Keratinocyte (primary cell): ENCODE data around the gene SLC18A2. TPM values are rescaled to one million over a fixed set of nuclear protein-coding genes. Genes with fewer than 3 reads are reported as not detected.

Experiments
- DNase-seq: peaks from one replicate; pipeline ENCODE4 v3.0.0-alpha.2; 2011; ENCODE audit warnings: low read depth, missing footprints, low spot score
- FAIRE-seq: peaks from 2 replicates; lab custom pipeline; 2011; peaks lifted over from hg19 to GRCh38; lab: Jason Lieb, UNC
- H2AFZ ChIP-seq: 2 replicates; pipeline ENCODE4 v1.6.0; 2012; ENCODE audit warnings: low read length, control low read depth, inconsistent platforms; ENCODE audit not compliant: control insufficient read depth
- H3K27ac ChIP-seq: 2 replicates; pipeline ENCODE4 v1.5.1; 2011; ENCODE audit warnings: low read length; ENCODE audit not compliant: control insufficient read depth, insufficient read depth
- H3K27me3 ChIP-seq: 3 replicates; pipeline ENCODE4 v1.6.0; 2011; ENCODE audit warnings: low read length; ENCODE audit not compliant: control insufficient read depth, insufficient read depth; ENCODE audit errors: extremely low read depth
- H3K36me3 ChIP-seq, 2 experiments: 2 replicates in 1 of 2; 3 replicates in 1 of 2; pipeline ENCODE4 v1.5.1; 2011; ENCODE audit warnings: low read length in 2 of 2, mild to moderate bottlenecking in 1 of 2; ENCODE audit not compliant: control insufficient read depth in 2 of 2, insufficient read depth in 2 of 2; ENCODE audit errors: extremely low read depth in 1 of 2
- H3K4me1 ChIP-seq: 3 replicates; pipeline ENCODE4 v1.5.1; 2011; ENCODE audit warnings: low read length; ENCODE audit not compliant: control insufficient read depth, insufficient read depth; ENCODE audit errors: extremely low read depth
- H3K4me2 ChIP-seq: 3 replicates; pipeline ENCODE4 v1.6.0; 2011; ENCODE audit warnings: low read depth, low read length; ENCODE audit not compliant: control insufficient read depth, insufficient read depth; ENCODE audit errors: extremely low read depth
- H3K4me3 ChIP-seq, 3 experiments: fragments of 200-600 bp in 1 of 3; sonication (generic) in 1 of 3; 2 replicates in 2 of 3; 3 replicates in 1 of 3; pipeline ENCODE4 v1.5.1; 2011 to 2016; ENCODE audit warnings: low read length in 3 of 3, mild to moderate bottlenecking in 3 of 3, control low read depth in 2 of 3, inconsistent platforms in 1 of 3, low read depth in 1 of 3, mixed read lengths in 1 of 3, mixed run types in 1 of 3, moderate library complexity in 1 of 3; ENCODE audit not compliant: control insufficient read depth in 2 of 3, insufficient read depth in 2 of 3; ENCODE audit errors: extremely low read depth in 1 of 3
- H3K79me2 ChIP-seq: 2 replicates; pipeline ENCODE4 v1.6.0; 2012; ENCODE audit warnings: low read length; ENCODE audit not compliant: control insufficient read depth, insufficient read depth
- H3K9ac ChIP-seq: 3 replicates; pipeline ENCODE4 v1.6.0; 2011; ENCODE audit warnings: low read length; ENCODE audit not compliant: control insufficient read depth, insufficient read depth; ENCODE audit errors: extremely low read depth
- H3K9me1 ChIP-seq: 3 replicates; pipeline ENCODE4 v1.6.0; 2011; ENCODE audit warnings: low read length; ENCODE audit not compliant: control insufficient read depth, insufficient read depth; ENCODE audit errors: extremely low read depth
- H3K9me3 ChIP-seq: 2 replicates; pipeline ENCODE4 v1.5.1; 2012; ENCODE audit warnings: low read depth, low read length; ENCODE audit not compliant: control insufficient read depth
- H4K20me1 ChIP-seq: 3 replicates; pipeline ENCODE4 v1.6.0; 2011; ENCODE audit warnings: low read length; ENCODE audit not compliant: control insufficient read depth, insufficient read depth; ENCODE audit errors: extremely low read depth
- CTCF ChIP-seq, 3 experiments: IDR thresholded peaks in 1 of 3; conservative IDR thresholded peaks in 1 of 3; optimal IDR thresholded peaks in 1 of 3; 2 replicates in 2 of 3; 3 replicates in 1 of 3; pipeline versions ENCODE3 to v1.5.1; 2011; ENCODE audit warnings: low read length in 3 of 3, mild to moderate bottlenecking in 3 of 3, moderate library complexity in 2 of 3, control low read depth in 1 of 3, inconsistent platforms in 1 of 3; ENCODE audit not compliant: insufficient read depth in 2 of 3; ENCODE audit errors: extremely low read depth in 1 of 3
- EZH2 ChIP-seq: IDR thresholded peaks from one replicate; pipeline ENCODE4 v1.6.1; 2012; ENCODE audit warnings: inconsistent platforms, mild to moderate bottlenecking, low read length, moderate library complexity
- dilution Hi-C: fragments of 300-500 bp; cut with MboI; formaldehyde crosslinking; loops from one replicate; pipeline ENCODE4 v1.7.0; 2020; ENCODE audit warnings: low sequenced_read_pairs; ENCODE audit not compliant: extremely low pct_ligation_motif_present
- polyA plus RNA-seq, 5 experiments: library from polyadenylated mRNA; depleted of rRNA in 3 of 5; stranded (reverse) in 3 of 5; stranded (forward) in 1 of 5; unstranded in 1 of 5; fragments of >200 nt; gene quantifications; 1 replicate in 1 of 5; 2 replicates in 3 of 5; 3 replicates in 1 of 5; pipeline versions ENCODE4 v1.2.1 to v1.2.3, GENCODE V29; 2011 to 2012; ENCODE audit warnings: missing spikeins in 2 of 5, low read depth in 1 of 5, low replicate concordance in 1 of 5

The SLC18A2 gene
- polyA plus RNA-seq, 1 donor (not counting 4 experiments of a cell fraction or from before 2014, with no cell fraction given), result not detected

- DNase-seq (no peak), FAIRE-seq (no peak)
- Histone ChIP-seq H3K27ac (no peak overlapping the region), H2AFZ (no peak overlapping the region), H3K9me1 (no peaks in the 10 kb centered on the region), H3K79me2 (no peaks in the 10 kb centered on the region), H3K9me3 (no peaks in the 10 kb centered on the region), H4K20me1 (no peaks in the 10 kb centered on the region), H3K4me3 (no peak overlapping the region), H3K36me3 (no peaks in the 10 kb centered on the region), H3K4me2 (no peak overlapping the region), H3K9ac (no peak overlapping the region), H3K4me1 (no peaks in the 10 kb centered on the region), H3K27me3 (peaks cover 11% of the 10 kb centered on the region)
- TF ChIP-seq CTCF (optimal IDR thresholded peaks at IDR 0.05 in 1 of 3, IDR thresholded peaks at IDR 0.05 in 1 of 3, conservative IDR thresholded peaks at IDR 0.05 in 1 of 3; ENCODE audit: extremely low read depth in 1 of 3, insufficient read depth in 2 of 3, low read length in 3 of 3) (no peak), EZH2 (no peak)
- dilution Hi-C loops, result no loop called here
Observed at GRCh38 chr10:117261501-117261900, 20.6 kb downstream of the SLC18A2 start.

GRCh38 chr10:117262291-117262902 lies 21.5 kb downstream of the SLC18A2 start:
- H3K27me3 ChIP-seq, result peaks cover 11% of the 10 kb centered on the region
- FAIRE-seq, result no peak

More at GRCh38 chr10:117262291-117262902, 21.5 kb downstream of the SLC18A2 start:
- H3K27ac ChIP-seq, result no peak overlapping the region
- no peaks in the 10 kb centered on the region for H3K79me2 ChIP-seq
- H3K4me3 ChIP-seq, result no peak overlapping the region
- no peaks in the 10 kb centered on the region for H4K20me1 ChIP-seq
- no peak overlapping the region for H3K9ac ChIP-seq
- no peaks in the 10 kb centered on the region for H3K9me1 ChIP-seq
- DNase-seq, result no peak
- H3K9me3 ChIP-seq, result no peaks in the 10 kb centered on the region
- TF ChIP-seq CTCF (optimal IDR thresholded peaks at IDR 0.05 in 1 of 3, IDR thresholded peaks at IDR 0.05 in 1 of 3, conservative IDR thresholded peaks at IDR 0.05 in 1 of 3; ENCODE audit: extremely low read depth in 1 of 3, insufficient read depth in 2 of 3, low read length in 3 of 3) (peak in 1 of 3 experiments; percentile 13), EZH2 (no peak)
- H3K4me2 ChIP-seq, result no peak overlapping the region
- no peak overlapping the region for H2AFZ ChIP-seq
- dilution Hi-C loops, result no loop called here
- H3K36me3 ChIP-seq, result no peaks in the 10 kb centered on the region
- H3K4me1 ChIP-seq, result no peaks in the 10 kb centered on the region
